Caki2 (cell line): ENCODE results near the gene NDUFA13. TPM values are rescaled to one million over a fixed set of nuclear protein-coding genes. Genes with fewer than 3 reads are reported as not detected.
A peak's percentile ranks its signal among the peaks of the same experiment; 100 is the strongest.

Experiments used
- DNase-seq: peaks from one replicate; pipeline ENCODE4 v3.0.0-alpha.2; 2015; ENCODE audit warnings: low read depth
- in situ Hi-C: cut with HindIII; loops from 2 replicates; pipeline ENCODE4 v1.10.0; 2016; ENCODE audit warnings: low sequenced_read_pairs, low pct_unique_long_range_greater_than_20kb, mixed read lengths
- total RNA-seq: library from RNA; depleted of rRNA; stranded (reverse); fragments of >200 nt; shearing (Covaris generic); gene quantifications from 2 replicates; pipeline ENCODE4 v1.2.3, GENCODE V29; 2014; ENCODE audit warnings: low replicate concordance

Gene NDUFA13
- total RNA-seq, 1 experiment from 2014 or later, result 303 TPM

DNA sequence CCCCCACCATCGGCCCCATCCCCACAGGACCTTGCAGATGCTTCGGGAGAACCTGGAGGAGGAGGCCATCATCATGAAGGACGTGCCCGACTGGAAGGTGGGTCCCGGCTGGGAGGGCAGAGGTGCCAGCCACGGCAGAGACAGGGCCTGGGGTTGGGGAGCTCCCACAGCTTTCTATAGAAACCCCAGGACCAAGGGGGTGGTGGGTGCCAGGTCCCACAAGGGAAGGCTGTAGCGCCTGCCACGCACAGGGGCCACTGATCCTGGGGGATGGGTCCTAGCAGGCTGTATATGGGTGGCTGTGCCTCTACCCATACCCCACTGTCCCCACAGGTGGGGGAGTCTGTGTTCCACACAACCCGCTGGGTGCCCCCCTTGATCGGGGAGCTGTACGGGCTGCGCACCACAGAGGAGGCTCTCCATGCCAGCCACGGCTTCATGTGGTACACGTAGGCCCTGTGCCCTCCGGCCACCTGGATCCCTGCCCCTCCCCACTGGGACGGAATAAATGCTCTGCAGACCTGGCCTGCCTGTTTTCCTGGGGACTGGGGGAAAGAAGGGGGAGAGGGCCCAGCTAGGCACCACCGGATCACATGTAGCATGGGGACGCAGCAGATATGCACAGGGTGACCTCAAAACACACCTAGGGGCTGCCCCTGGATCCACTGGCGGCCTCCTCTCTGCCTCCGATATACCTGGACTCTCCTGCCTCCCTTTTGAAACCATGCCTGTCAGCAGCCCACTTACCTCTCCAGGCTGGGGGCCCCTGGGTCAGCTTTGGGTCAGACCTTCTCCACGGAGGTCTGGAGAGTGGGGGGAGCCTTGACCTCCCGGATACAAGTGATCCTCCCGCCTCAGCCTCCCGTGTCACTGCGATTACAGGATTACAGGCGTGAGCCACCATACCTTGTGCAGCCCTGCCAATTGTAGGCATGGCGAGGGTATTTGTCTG, 11.9 kb downstream of the NDUFA13 start:
- in situ Hi-C loops, result no loop called here
- DNase-seq, result no peak

- in situ Hi-C loops, result no loop called here
- no peak for DNase-seq
Observed at GRCh38 chr19:19528721-19529490, 12.9 kb downstream of the NDUFA13 start, which contains the start of gene YJEFN3. Gene YJEFN3 (plus strand): TSS chr19:19528911. CDS start chr19:19528933, 22 bp downstream.

DNA sequence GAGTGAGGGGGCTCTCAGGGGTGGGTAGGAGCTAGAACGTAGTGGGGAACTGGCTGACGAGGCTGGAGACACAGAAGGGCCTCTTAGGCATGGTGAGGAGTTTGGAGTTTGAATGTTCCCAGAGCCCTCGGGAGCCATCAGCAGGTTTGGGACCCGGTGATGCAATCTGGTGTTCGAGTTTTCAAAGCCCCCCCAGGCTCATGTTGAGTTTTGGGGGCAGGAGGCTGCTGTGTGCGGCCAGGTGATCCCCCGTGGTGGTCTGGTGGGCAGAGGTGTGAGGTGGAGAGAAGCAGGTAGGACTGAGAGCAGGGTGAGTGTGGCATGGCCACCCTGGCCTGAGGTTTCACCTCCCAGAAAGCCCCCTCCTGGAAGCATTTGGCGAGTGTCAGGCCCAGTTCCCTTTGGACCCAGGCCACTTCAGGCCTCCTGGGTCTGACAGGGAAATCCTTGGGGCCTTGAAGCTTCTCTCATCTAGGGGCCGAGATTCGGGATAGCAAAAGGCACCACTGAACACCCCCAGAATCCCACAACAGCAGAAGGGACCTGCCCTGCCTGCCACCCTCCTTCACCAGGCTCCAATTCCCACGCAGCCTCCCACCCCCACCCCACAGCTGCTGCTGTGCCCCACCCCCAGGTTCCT, 13.9 kb downstream of the NDUFA13 start:
- no peak for DNase-seq
- in situ Hi-C loops, result loop anchor here (10.0 kb wide), 1 partner anchor 135 kb away; the partner anchor contains the start of genes ATP13A1 and ZNF101

DNA sequence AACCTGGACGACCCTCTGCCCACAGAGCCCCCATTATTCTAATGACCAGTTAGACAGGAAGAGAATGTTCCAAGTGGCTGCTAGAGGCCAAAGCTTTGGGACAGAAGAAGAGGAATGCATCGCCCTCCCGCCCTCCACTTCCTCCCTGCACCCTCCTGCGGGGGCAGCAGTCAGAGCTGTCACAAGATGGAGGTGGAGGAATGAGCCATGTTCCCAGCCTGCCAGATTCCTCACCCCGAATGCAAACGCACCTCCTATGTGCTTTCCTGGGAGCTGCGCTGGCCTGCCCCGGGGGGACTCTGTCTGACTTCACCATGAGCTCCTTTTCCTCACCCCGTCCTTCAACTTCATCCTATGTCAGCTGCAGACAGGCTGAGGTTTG, 14.4 kb downstream of the NDUFA13 start:
- in situ Hi-C loops, result loop anchor here (10.0 kb wide), 1 partner anchor 134 kb away; the partner anchor contains the start of genes ATP13A1 and ZNF101

DNA sequence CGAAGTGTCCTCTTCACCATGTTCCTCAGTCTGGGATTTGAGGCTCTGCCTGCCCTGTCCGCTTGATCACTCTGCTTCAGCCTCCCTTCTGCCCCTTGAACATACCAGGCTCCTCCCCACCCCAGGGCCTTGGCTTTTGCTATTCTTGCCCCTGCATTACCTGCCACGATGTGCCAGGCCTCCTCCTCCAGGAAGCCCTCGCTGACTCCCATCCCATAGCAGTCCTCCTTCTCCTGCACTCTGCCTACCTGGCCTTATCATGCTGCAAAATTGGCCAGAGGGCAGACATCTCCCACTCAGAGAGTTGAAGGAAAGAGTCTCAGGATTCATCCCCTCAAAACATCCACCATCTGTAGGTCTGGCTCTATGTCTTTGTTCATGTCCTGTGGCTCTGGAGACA, 14.9 kb downstream of the NDUFA13 start:
- in situ Hi-C loops, result loop anchor here (10.0 kb wide), 1 partner anchor 134 kb away; the partner anchor contains the start of genes ATP13A1 and ZNF101
- DNase-seq, result no peak

More for the DNA sequence above, 14.4 kb downstream of the NDUFA13 start:
- no peak for DNase-seq

GRCh38 chr19:19531951-19532805, 16.2 kb downstream of the NDUFA13 start:
- in situ Hi-C loops, result loop anchor here (10.0 kb wide), 1 partner anchor 133 kb away; the partner anchor contains the start of genes ATP13A1 and ZNF101
- DNase-seq, result peak; percentile 35

GRCh38 chr19:19532806-19533701, 17.0 kb downstream of the NDUFA13 start:
- in situ Hi-C loops, result loop anchor here (10.0 kb wide), 1 partner anchor 132 kb away; the partner anchor contains the start of genes ATP13A1 and ZNF101

DNA sequence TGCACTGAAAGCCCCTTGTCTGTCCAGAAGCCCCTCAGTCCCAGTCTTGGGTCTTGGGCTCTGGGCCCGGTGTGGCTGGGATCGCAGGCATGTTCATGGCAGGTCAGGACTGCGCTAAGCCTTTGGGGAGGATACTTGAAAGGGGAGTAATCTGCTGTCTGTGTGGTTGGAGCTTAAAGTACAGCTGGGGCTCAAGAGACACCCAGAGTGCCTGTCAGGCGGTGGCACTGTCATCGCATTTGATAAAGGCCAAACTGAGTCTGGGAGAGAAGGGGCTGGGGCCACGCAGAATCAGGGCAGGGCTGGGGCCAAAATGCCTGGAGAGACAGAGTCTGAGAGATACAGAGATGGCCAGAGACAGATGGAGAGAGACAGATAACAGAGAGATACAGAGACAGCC, 17.8 kb downstream of the NDUFA13 start:
- in situ Hi-C loops, result loop anchor here (10.0 kb wide), 1 partner anchor 131 kb away; the partner anchor contains the start of genes ATP13A1 and ZNF101
- DNase-seq, result no peak

More at GRCh38 chr19:19532806-19533701, 17.0 kb downstream of the NDUFA13 start:
- no peak for DNase-seq

DNA sequence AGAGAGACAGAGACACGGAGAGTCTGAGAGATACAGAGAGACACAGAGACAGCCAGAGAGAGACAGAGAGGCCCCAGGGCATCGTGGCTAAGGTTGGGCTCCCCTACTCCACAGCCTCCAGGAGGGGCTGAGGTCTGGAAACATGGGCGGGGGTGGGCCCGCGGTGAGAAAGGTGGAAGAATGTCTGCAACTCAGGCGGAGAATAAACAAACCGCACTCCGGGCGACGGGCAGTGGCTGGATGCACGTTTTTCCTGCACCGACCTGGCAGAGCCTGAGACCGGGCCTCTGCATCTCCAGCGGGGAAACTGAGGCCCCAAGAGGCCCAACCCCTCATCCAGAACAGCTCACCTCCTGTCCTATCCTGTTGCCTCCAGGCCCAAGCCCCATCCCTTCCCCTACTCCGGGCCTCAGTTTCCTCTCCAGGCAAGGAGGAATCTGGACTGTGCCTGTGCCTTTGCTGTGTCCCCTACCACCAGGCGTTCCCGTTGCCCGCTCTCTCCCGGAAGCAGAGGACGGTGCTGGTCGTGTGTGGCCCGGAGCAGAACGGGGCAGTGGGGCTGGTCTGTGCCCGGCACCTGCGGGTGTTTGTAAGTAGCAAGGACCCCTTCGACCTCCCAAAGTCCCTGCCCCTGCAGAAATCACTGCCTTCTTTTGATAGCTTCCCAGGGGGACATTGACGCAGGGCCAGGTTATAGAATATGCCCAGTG, 18.7 kb downstream of the NDUFA13 start:
- no peak for DNase-seq
- in situ Hi-C loops, result loop anchor here (10.0 kb wide), 1 partner anchor 130 kb away; the partner anchor contains the start of genes ATP13A1 and ZNF101

DNA sequence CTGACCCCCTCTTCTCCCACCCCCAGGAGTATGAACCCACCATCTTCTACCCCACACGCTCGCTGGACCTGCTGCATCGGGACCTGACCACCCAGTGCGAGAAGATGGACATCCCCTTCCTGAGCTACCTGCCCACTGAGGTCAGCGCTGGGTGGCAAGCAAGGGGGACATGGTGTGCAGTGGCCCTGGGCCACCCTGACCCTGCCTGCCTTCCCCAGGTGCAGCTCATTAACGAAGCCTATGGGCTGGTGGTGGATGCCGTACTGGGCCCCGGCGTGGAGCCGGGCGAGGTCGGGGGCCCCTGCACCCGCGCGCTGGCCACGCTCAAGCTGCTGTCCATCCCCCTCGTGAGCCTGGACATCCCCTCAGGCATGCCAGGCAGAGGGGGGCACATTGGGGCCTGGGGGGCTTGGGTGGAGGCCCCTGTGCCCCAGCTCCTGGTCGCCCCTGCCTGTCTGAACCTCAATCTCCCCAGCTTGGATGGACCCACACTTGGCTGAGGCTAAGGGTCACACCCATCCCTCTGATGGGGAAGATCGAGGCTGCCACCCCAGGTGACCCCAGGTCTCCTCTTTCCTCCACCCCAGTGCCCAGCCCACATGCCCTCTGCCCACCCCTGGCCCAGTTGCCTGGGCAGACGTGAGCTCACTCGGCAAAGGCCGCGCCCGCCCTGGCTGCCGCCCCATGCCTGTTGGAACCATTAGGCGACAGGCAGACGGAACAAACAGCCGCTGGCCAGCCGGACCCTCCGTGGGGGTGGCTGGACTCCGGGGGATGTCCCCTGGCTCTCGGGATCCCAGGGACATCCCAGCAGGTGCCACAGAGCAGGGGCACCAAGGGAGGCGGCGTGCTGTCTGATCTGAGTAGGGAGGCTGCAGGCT, 19.5 kb downstream of the NDUFA13 start:
- no peak for DNase-seq
- in situ Hi-C loops, result loop anchor here (10.0 kb wide), 1 partner anchor 129 kb away; the partner anchor contains the start of genes ATP13A1 and ZNF101

- DNase-seq, result no peak
- in situ Hi-C loops, result loop anchor here (10.0 kb wide), 1 partner anchor 127 kb away; the partner anchor contains the start of genes ATP13A1 and ZNF101
Observed at GRCh38 chr19:19537075-19538048, 21.3 kb downstream of the NDUFA13 start.

DNA sequence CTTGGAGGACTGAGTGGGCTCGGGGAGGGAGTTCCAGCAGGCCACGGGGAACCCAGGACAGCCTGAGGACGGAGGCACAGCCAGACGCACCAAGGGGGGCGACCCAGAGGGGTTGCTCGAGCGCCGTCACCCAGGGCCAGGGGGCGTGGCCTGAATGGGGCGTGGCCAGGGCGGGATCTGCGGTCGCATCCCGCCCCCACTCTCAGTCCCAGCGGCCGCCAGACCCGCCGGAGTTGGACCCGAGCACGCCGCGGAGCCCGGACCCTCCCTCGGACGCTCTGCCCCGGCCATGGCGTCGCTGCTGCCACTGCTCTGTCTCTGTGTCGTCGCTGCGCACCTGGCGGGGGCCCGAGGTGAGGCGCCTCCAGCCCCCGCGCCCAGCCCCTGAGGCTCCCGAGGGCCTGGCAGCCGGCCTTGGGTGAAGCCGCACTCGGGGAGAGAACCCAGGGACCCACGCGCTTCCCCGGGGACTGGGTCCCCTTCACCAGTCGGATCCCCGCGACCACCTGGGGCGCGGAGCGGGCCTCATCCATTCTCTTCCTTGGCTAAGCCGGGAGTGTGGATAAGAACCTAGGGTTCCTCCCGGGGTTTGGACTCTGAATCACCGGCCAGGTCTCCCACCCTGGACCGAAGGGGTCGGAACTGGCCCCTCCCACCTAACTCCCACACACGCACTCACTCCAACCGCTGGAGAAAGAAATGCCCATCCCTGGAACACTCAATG, 22.2 kb downstream of the NDUFA13 start, which contains the start of gene CILP2:
Gene CILP2, plus strand, starts transcription at position 205 of the 724 bp plus-strand sequence. Its CDS starts 85 bp downstream, at position 290.
- DNase-seq, result no peak
- in situ Hi-C loops, result loop anchor here (10.0 kb wide), 1 partner anchor 127 kb away; the partner anchor contains the start of genes ATP13A1 and ZNF101

DNA sequence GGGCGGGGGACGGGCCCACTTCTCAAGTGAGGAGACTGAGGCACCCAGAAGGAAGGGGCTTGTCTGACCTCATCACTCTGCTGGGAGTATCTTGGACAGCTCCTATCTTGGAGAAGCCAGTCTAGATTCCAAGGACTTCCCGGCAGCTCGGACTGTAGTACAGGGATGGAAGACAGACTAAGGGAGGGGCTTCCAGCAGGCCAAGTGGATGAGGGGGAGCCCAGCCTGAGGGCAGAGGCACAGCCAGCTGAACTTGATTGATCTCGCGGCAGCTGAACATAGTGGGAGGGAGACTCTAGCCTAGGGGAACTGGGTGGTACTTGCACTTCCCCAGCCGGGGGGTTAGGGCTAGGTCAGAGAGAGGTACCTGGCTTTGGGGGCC, 22.8 kb downstream of the NDUFA13 start:
- no peak for DNase-seq
- in situ Hi-C loops, result loop anchor here (10.0 kb wide), 1 partner anchor 126 kb away; the partner anchor contains the start of genes ATP13A1 and ZNF101
